CD1c-positive myeloid dendritic cell (primary cell): Measurements from ENCODE around the gene PRPF31.
A peak's percentile ranks its signal among the peaks of the same experiment; 100 is the strongest.

Experiments used
- DNase-seq: peaks from one replicate; pipeline ENCODE4 v3.0.0-alpha.2; 2016; ENCODE audit errors: extremely low spot score

PRPF31 gene

GRCh38 chr19:54142166-54142780 is 26.7 kb downstream of the PRPF31 start:
- no peak for DNase-seq

DNA sequence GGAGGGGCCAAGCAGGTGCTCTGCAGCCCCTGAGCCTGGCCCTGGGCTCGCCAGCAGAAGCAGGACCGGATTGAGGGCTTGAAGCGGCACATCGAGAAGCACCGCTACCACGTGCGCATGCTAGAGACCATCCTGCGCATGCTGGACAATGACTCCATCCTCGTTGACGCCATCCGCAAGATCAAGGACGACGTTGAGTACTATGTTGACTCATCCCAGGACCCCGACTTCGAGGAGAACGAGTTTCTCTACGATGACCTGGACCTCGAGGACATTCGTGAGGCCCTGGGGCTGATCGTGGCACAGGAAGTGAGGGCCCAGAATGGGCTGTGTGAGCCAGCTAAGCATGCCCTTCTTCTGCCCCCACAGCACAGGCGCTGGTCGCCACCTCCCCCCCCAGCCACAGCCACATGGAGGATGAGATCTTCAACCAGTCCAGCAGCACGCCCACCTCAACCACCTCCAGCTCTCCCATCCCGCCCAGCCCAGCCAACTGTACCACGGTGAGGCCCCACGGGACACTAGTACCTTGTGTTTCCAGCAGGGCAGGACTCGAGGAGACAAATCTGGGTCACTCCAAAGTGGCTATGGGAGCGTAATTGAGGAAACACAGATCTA is 30.1 kb downstream of the PRPF31 start:
- DNase-seq: no peak

- no peak for DNase-seq
Measured at GRCh38 chr19:54147676-54148075, 32.1 kb downstream of the PRPF31 start.

GRCh38 chr19:54148158-54148557 is 32.6 kb downstream of the PRPF31 start:
- DNase-seq: no peak

GRCh38 chr19:54149021-54149812 is 33.7 kb downstream of the PRPF31 start:
- DNase-seq: no peak

DNA sequence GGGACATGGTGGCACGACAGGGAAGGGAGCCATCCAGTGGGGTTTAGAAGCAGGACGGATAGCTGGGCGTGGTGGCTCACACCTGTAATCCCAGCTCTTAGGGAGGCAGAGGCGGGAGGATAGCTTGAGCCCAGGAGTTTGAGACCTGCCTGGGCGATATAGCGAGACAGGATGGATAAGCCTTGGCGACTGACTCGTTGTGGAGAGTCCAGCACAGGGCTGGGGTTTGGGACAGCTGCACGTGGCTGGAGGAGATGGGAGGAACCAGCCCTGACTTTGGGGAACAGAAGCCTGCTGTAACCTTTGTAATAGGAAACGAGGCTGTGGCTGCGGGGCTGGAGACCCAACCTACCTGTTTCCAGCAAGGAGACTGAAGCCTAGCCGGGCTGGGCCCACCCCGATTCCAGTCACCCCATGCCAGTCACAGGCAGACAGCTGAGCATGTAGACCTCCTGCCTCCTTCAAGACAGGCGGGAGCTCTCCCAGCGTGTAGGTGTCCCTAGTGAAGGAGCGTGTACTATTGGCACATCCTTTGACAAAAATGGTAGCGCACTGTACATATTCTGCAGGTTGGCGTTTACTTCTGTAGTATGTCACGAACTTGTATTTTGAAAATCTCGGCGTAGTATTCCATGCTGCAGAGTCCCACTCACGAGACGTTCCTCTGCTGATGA is 35.9 kb downstream of the PRPF31 start:
- no peak for DNase-seq

GRCh38 chr19:54152267-54152666 is 36.7 kb downstream of the PRPF31 start:
- no peak for DNase-seq

- DNase-seq: no peak
Measured at GRCh38 chr19:54152878-54153524, 37.4 kb downstream of the PRPF31 start.

- DNase-seq: no peak
Measured at GRCh38 chr19:54153731-54154326, 38.3 kb downstream of the PRPF31 start.

DNA sequence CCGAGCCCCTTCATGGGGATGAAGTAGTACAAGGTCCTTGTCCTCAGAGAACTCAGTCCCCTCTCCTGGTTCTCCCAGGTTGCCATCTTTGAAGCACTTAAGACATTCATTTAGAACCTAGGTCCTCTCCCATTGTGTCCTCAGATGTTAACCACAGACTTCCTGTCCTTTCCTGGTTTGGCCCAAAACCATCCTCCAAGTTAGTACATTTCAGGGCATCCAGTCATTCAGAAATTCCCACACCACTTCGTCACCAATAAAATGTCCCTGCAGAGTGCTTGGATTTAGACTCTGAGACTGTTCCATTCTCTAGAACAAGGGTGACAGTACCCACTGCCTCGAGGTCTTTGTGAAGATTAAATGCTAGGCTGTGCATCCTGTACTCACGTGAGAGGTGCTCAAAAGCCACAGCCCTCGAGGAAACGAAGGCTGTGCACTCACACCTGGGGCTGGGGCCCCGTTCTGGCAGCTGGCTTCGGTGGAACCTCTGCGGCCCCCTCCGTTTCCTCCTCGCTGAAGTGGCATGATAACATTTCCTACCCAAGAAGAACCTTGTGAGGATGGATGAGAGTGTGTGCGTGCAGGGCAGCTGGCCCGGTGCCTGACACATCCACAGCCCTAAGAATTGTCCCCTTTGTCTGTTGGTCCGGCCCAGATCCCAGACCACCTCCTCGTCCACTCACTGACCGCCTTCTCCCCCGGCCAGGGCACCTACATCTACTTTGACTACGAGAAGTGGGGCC is 39.2 kb downstream of the PRPF31 start:
- peak; percentile 28 for DNase-seq

- no peak for DNase-seq
Measured at GRCh38 chr19:54155694-54156093, 40.1 kb downstream of the PRPF31 start.

DNA sequence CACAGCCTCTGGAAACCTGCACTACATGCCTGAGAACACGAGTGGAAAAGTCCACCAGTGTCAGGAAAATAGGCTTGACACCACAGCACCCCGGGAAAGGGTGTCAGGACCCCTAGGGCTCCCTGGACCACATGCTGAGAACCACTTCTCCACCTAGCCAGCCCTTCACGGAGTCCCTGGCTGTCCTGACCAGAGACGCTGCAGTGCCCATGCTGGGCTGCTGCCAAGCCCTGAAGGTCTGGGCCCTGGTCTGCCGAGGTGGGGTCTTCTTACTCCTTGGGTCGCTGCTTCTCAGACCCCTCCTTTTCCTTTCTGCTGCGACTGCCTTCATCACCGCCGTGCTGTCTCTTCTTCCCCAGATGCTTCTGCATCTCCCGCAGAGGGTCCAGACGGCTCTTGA is 40.9 kb downstream of the PRPF31 start:
- no peak for DNase-seq

GRCh38 chr19:54156953-54157352 is 41.4 kb downstream of the PRPF31 start:
- DNase-seq: no peak

DNA sequence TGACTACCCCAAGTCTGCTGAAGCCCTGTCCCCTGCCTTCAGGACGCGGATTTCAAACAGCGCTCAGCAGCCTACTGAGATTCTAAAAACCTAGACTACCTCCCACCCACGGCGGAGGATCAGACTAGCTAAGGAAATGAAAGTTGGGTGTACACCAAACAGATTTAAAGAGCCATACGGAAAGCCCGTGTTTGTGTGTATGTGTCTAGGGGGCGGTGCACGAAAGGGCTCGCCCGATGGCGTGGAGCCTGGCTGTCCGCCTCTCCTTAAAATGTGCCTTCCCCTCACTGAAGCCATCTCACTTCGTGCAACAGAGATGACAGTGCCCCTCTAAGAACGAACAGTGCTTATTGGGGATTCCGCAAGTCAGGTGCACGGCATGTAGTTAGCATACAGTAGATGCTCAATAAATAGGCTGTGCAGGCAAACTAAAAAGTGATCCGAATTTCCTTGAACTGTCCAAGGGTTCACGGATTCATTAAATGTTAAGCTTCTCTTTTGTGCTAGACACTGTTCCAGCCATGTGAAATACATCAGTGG is 43.3 kb downstream of the PRPF31 start:
- DNase-seq: peak; percentile 77

GRCh38 chr19:54159352-54160181 is 44.0 kb downstream of the PRPF31 start, which contains the start of gene LENG1:
Gene LENG1 (minus strand): TSS chr19:54159721. CDS start chr19:54159695, 26 bp downstream.
- DNase-seq: peak; percentile 100

GRCh38 chr19:54160182-54160811 is 44.7 kb downstream of the PRPF31 start:
- DNase-seq: peak; percentile 16

DNA sequence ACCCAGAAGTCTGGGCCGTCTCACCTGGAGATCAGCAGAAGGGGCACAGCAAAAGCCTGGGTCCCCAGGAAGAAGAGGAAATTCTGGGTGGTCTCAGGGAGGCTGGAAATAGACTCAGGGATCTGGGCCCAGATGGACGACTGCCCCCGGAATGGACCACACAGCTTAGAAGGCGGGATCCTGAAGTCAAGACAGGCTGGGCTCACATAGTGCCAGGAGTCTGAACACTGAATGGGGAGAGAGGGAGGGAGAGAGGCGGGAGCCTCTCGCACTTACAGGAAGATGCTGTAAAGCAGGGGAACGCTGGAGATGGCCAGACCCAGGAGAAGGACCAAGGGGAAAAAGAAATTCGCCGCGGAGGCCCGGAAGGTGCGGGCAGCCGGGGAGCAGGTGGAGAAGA is 45.3 kb downstream of the PRPF31 start:
- no peak for DNase-seq

GRCh38 chr19:54162241-54162805 is 46.8 kb downstream of the PRPF31 start:
- peak; percentile 91 for DNase-seq

DNA sequence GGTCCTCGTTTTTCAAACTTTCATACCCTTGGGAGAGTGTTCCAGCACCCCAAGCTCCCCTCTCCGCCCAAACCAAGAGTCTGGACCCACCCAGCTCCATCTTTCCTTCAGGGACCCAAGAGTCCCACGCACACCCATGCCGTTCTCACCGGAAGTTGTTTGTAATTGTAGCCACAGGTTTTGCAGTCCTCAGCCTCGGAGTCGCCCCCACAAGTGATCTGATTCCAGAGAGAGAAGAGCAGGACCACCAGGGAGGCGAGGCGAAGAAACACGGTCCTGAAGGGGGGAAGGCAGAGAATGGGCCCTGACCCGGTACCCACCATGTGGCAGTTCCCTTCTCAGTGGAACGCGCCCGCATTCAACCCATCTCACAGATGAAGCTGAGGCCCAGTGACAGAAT is 47.3 kb downstream of the PRPF31 start:
- no peak for DNase-seq
